Measurements from ENCODE around the gene THSD4. TPM values are rescaled to one million over a fixed set of nuclear protein-coding genes. Genes with fewer than 3 reads are reported as not detected.

The THSD4 gene
- total and polyA plus RNA-seq, 2 donors (not counting 1 experiment from before 2014, with no cell fraction given): 43.1 to 95.5 TPM

- peak overlapping the region; percentile 41 for H3K4me2 ChIP-seq (ENCODE audit: extremely low read depth, insufficient read depth, low read length)
- H3K27me3 ChIP-seq (ENCODE audit: control insufficient read depth, insufficient read depth, low read length): no peaks in the 10 kb centered on the region
- peak overlapping the region; percentile 96 for H3K27ac ChIP-seq (ENCODE audit: insufficient read depth, low read length)
- no peak overlapping the region for H3K9ac ChIP-seq (ENCODE audit: insufficient read depth, low read length)
- H4K20me1 ChIP-seq (ENCODE audit: control insufficient read depth, extremely low read depth, insufficient read depth, low read length): no peaks in the 10 kb centered on the region
- TF ChIP-seq EZH2 (IDR thresholded peaks at IDR 0.05; ENCODE audit: low read length, missing control alignments) (no peak), CTCF (conservative IDR thresholded peaks at IDR 0.05 in 1 of 2, IDR thresholded peaks at IDR 0.05 in 1 of 2; ENCODE audit: low read depth in 1 of 2, low read length in 2 of 2) (no peak)
- H3K36me3 ChIP-seq (ENCODE audit: control insufficient read depth, insufficient read depth, low read length): no peaks in the 10 kb centered on the region
- H3K9me3 ChIP-seq (ENCODE audit: control insufficient read depth, insufficient read depth, low read depth, low read length): no peaks in the 10 kb centered on the region
- H3K4me1 ChIP-seq (ENCODE audit: control insufficient read depth, extremely low read depth, insufficient read depth, low read length): peaks cover 22% of the 10 kb centered on the region
- H3K4me3 ChIP-seq (replicated peaks in 1 of 4; ENCODE audit: control extremely low read depth in 1 of 4, insufficient read depth in 1 of 4, low read depth in 3 of 4, low read length in 4 of 4): no peak overlapping the region
- H3K79me2 ChIP-seq (ENCODE audit: control insufficient read depth, insufficient read depth, low read length): no peaks in the 10 kb centered on the region
- no peak overlapping the region for H2AFZ ChIP-seq (ENCODE audit: low read length)
- DNase-seq (ENCODE audit: low read depth in 2 of 2): peak; percentile 89 to 91
Measured at GRCh38 chr15:71295603-71296314, 180.5 kb downstream of the THSD4 start.

- no peak for TF ChIP-seq EZH2 (IDR thresholded peaks at IDR 0.05; ENCODE audit: low read length, missing control alignments)
- TF ChIP-seq CTCF (conservative IDR thresholded peaks at IDR 0.05 in 1 of 2, IDR thresholded peaks at IDR 0.05 in 1 of 2; ENCODE audit: low read depth in 1 of 2, low read length in 2 of 2): no peak
- peaks cover 22% of the 10 kb centered on the region for H3K4me1 ChIP-seq (ENCODE audit: control insufficient read depth, extremely low read depth, insufficient read depth, low read length)
- no peaks in the 10 kb centered on the region for H3K36me3 ChIP-seq (ENCODE audit: control insufficient read depth, insufficient read depth, low read length)
- peak overlapping the region; percentile 96 for H3K27ac ChIP-seq (ENCODE audit: insufficient read depth, low read length)
- no peaks in the 10 kb centered on the region for H3K27me3 ChIP-seq (ENCODE audit: control insufficient read depth, insufficient read depth, low read length)
- no peak overlapping the region for H3K4me2 ChIP-seq (ENCODE audit: extremely low read depth, insufficient read depth, low read length)
- no peaks in the 10 kb centered on the region for H3K9me3 ChIP-seq (ENCODE audit: control insufficient read depth, insufficient read depth, low read depth, low read length)
- H4K20me1 ChIP-seq (ENCODE audit: control insufficient read depth, extremely low read depth, insufficient read depth, low read length): no peaks in the 10 kb centered on the region
- no peaks in the 10 kb centered on the region for H3K79me2 ChIP-seq (ENCODE audit: control insufficient read depth, insufficient read depth, low read length)
- H3K9ac ChIP-seq (ENCODE audit: insufficient read depth, low read length): no peak overlapping the region
- H2AFZ ChIP-seq (ENCODE audit: low read length): no peak overlapping the region
- H3K4me3 ChIP-seq (replicated peaks in 1 of 4; ENCODE audit: control extremely low read depth in 1 of 4, insufficient read depth in 1 of 4, low read depth in 3 of 4, low read length in 4 of 4): no peak overlapping the region
- no peak for DNase-seq (ENCODE audit: low read depth in 2 of 2)
Measured at GRCh38 chr15:71296315-71296679, 181.0 kb downstream of the THSD4 start.

- Histone ChIP-seq H3K27ac (ENCODE audit: insufficient read depth, low read length) (peak overlapping the region; percentile 60), H3K9me3 (ENCODE audit: control insufficient read depth, insufficient read depth, low read depth, low read length) (no peaks in the 10 kb centered on the region), H3K27me3 (ENCODE audit: control insufficient read depth, insufficient read depth, low read length) (no peaks in the 10 kb centered on the region), H3K36me3 (ENCODE audit: control insufficient read depth, insufficient read depth, low read length) (no peaks in the 10 kb centered on the region), H3K79me2 (ENCODE audit: control insufficient read depth, insufficient read depth, low read length) (no peaks in the 10 kb centered on the region), H2AFZ (ENCODE audit: low read length) (no peak overlapping the region), H3K4me1 (ENCODE audit: control insufficient read depth, extremely low read depth, insufficient read depth, low read length) (peaks cover 10% of the 10 kb centered on the region), H3K4me3 (replicated peaks in 1 of 4; ENCODE audit: control extremely low read depth in 1 of 4, insufficient read depth in 1 of 4, low read depth in 3 of 4, low read length in 4 of 4) (no peak overlapping the region), H3K9ac (ENCODE audit: insufficient read depth, low read length) (no peak overlapping the region), H3K4me2 (ENCODE audit: extremely low read depth, insufficient read depth, low read length) (no peak overlapping the region), H4K20me1 (ENCODE audit: control insufficient read depth, extremely low read depth, insufficient read depth, low read length) (no peaks in the 10 kb centered on the region)
- DNase-seq (ENCODE audit: low read depth in 2 of 2): peak in 1 of 2 donors; percentile 60
- no peak for TF ChIP-seq EZH2 (IDR thresholded peaks at IDR 0.05; ENCODE audit: low read length, missing control alignments)
- no peak for TF ChIP-seq CTCF (conservative IDR thresholded peaks at IDR 0.05 in 1 of 2, IDR thresholded peaks at IDR 0.05 in 1 of 2; ENCODE audit: low read depth in 1 of 2, low read length in 2 of 2)
Measured at GRCh38 chr15:71301958-71302621, 186.8 kb downstream of the THSD4 start.

All from fibroblast of lung (primary cell).